ENCODE measurements around the gene ZNF814.
"Not testable (repeated sequence)": the region's sequence is repeated elsewhere in the genome, so short reads cannot be mapped to it uniquely, and the experiment has no call there.

ZNF814 gene

DNA sequence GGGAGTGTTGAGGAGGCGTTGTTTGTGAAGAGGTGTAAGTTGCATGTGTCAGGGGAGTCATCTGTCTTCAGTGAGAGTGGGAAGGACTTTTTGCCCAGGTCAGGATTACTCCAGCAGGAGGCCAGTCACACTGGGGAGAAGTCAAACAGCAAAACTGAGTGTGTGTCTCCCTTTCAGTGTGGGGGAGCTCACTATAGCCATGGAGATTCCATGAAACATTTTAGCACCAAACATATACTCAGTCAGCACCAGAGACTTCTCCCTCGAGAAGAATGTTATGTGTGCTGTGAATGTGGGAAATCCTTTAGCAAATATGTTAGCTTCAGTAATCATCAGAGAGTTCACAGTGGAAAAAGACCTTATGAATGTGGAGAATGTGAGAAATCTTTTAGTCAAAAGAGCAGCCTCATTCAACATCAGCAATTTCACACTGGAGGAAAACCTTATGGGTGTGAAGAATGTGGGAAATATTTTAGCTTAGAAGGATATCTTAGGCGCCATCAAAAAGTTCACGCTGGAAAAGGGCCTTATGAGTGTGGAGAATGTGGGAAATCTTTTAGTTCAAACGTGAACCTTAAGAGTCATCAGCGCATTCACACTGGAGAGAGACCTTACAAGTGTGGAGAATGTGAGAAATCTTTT, 47.6 kb downstream of the ZNF814 start:
- H3K36me3 Mint-ChIP-seq (ENCODE audit: low read depth): peaks cover 66% of the 10 kb centered on the region
- TF ChIP-seq, protein P1, sequence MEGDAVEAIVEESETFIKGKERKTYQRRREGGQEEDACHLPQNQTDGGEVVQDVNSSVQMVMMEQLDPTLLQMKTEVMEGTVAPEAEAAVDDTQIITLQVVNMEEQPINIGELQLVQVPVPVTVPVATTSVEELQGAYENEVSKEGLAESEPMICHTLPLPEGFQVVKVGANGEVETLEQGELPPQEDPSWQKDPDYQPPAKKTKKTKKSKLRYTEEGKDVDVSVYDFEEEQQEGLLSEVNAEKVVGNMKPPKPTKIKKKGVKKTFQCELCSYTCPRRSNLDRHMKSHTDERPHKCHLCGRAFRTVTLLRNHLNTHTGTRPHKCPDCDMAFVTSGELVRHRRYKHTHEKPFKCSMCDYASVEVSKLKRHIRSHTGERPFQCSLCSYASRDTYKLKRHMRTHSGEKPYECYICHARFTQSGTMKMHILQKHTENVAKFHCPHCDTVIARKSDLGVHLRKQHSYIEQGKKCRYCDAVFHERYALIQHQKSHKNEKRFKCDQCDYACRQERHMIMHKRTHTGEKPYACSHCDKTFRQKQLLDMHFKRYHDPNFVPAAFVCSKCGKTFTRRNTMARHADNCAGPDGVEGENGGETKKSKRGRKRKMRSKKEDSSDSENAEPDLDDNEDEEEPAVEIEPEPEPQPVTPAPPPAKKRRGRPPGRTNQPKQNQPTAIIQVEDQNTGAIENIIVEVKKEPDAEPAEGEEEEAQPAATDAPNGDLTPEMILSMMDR (IDR thresholded peaks at IDR 0.05; ENCODE audit: unreplicated experiment in 3 of 3): no peak
- H3K4me3 Mint-ChIP-seq: no peak overlapping the region

DNA sequence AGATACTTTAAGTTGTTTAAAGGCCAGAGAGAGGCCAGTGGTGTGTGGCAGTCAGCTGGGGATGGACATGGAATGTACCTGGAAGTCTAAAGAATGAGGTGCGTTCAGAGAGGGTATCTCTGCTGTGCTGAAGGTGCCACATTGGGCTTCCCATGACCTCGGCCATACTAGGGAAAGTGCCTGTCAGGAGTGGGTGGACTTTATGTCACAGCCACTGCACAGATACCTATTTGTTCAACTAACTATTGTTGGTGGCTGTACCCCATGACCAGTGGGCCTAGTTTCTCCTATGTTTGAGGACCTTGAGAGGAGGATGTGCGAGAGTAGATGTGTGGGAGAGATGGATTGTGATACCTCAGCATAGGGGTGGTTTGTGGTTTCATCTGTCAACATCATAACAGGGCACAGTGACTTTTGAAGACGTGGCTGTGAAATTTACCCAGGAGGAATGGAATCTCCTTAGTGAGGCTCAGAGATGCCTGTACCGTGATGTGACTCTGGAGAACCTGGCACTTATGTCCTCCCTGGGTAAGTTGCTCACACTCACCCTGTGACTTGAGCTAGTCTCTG, 50.1 kb downstream of the ZNF814 start:
- not testable (repeated sequence) for H3K4me3 Mint-ChIP-seq; H3K9me3 Mint-ChIP-seq; H3K27me3 Mint-ChIP-seq (ENCODE audit: low read depth); H3K27ac Mint-ChIP-seq; H3K4me1 Mint-ChIP-seq
- H3K36me3 Mint-ChIP-seq (ENCODE audit: low read depth): peaks cover 53% of the 10 kb centered on the region

More for the DNA sequence above, 47.6 kb downstream of the ZNF814 start:
- H3K27me3 Mint-ChIP-seq (ENCODE audit: low read depth): no peaks in the 10 kb centered on the region
- H3K4me1 Mint-ChIP-seq: no peaks in the 10 kb centered on the region
- no peaks in the 10 kb centered on the region for H3K9me3 Mint-ChIP-seq
- H3K27ac Mint-ChIP-seq: peak overlapping the region in 2 of 3 experiments; percentile 55 to 66

DNA sequence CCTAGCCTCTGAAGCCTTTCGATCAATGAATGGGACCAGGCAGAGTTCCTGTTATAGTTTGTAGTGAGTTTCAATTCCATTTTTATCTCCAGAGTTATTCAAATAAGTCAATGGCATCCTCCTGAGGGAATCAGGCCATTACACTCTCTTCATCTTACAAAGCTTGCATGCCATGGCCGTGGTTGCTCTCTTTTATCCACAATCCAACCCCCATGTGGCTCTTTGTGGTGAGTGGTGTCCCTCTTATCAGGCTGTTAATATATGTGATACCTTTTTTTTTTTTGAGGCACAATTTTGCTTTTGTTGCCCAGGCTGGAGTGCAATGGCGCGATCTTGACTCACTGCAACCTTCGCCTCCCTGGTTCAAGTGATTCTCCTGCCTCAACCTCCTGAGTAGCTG, 51.8 kb downstream of the ZNF814 start:
- H3K36me3 Mint-ChIP-seq (ENCODE audit: low read depth): peaks cover 46% of the 10 kb centered on the region
- not testable (repeated sequence) for H3K9me3 Mint-ChIP-seq; H3K27me3 Mint-ChIP-seq (ENCODE audit: low read depth); H3K4me1 Mint-ChIP-seq; H3K4me3 Mint-ChIP-seq; H3K27ac Mint-ChIP-seq

- peaks cover 53% of the 10 kb centered on the region for H3K36me3 Mint-ChIP-seq (ENCODE audit: low read depth)
- TF ChIP-seq, protein P1 (IDR thresholded peaks at IDR 0.05; ENCODE audit: unreplicated experiment in 3 of 3): peak; percentile 28 to 49 (median 38)
- H3K9me3 Mint-ChIP-seq: no peaks in the 10 kb centered on the region
- peak within 1 kb of the TSS; percentile 92 to 98 (median 98) for H3K27ac Mint-ChIP-seq
- H3K4me1 Mint-ChIP-seq: peaks cover 26% of the 10 kb centered on the region
- H3K27me3 Mint-ChIP-seq (ENCODE audit: low read depth): peaks cover 4% of the 10 kb centered on the region
- H3K4me3 Mint-ChIP-seq: peak within 1 kb of the TSS; percentile 91 to 92 (median 91)
Observed at GRCh38 chr19:57830071-57830602, 58.7 kb downstream of the ZNF814 start, which contains the start of gene ZNF587B. Gene ZNF587B (plus strand): TSS chr19:57830299. CDS start chr19:57830529, 230 bp downstream.

DNA sequence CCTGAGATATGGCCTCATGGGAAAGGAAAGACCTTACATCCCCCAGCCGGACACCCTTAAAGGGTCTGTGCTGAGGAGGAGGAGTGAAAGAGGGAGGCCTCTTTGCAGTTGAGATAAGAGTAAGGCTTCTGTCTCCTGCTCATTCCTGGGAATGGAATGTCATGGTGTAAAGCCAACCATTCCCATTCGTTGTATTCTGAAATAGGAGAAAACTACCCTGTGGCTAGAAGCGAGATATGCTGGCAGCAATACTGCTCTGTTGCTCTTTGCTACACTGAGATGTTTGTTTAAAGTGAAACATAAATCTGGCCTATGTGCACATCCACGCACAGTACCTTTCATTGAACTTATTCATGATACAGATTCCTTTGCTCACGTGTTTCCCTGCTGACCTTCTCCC, 59.5 kb downstream of the ZNF814 start:
- Mint-ChIP-seq H3K4me1 (peaks cover 30% of the 10 kb centered on the region), H3K27ac (peak overlapping the region; percentile 92 to 98 (median 98)), H3K4me3 (peak overlapping the region; percentile 25 to 92 (median 68)), H3K27me3 (ENCODE audit: low read depth) (peaks cover 4% of the 10 kb centered on the region), H3K36me3 (ENCODE audit: low read depth) (peaks cover 57% of the 10 kb centered on the region), H3K9me3 (no peaks in the 10 kb centered on the region)
- TF ChIP-seq, protein P1 (IDR thresholded peaks at IDR 0.05; ENCODE audit: unreplicated experiment in 3 of 3): no peak

GRCh38 chr19:57825511-57825910, 63.3 kb downstream of the ZNF814 start:
- H3K4me1 Mint-ChIP-seq: peaks cover 39% of the 10 kb centered on the region
- peaks cover 2% of the 10 kb centered on the region for H3K9me3 Mint-ChIP-seq
- TF ChIP-seq, protein P1 (IDR thresholded peaks at IDR 0.05; ENCODE audit: unreplicated experiment in 3 of 3): no peak
- H3K4me3 Mint-ChIP-seq: no peak overlapping the region
- no peaks in the 10 kb centered on the region for H3K27me3 Mint-ChIP-seq (ENCODE audit: low read depth)
- peaks cover 64% of the 10 kb centered on the region for H3K36me3 Mint-ChIP-seq (ENCODE audit: low read depth)
- no peak overlapping the region for H3K27ac Mint-ChIP-seq

DNA sequence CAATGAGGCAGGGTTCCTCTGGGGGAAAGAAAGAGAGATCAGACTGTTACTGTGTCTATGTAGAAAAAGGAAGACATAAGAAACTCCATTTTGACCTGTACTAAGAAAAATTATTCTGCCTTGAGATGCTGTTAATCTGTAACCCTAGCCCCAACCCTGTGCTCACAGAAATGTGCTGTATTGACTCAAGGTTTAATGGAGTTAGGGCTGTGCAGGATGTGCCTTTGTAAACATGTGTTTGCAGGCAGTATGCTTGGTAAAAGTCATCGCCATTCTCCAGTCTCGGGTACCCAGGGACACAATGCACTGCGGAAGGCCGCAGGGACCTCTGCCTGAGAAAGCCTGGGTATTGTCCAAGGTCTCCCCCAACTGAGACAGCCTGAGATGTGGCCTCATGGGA, 65.2 kb downstream of the ZNF814 start:
- not testable (repeated sequence) for H3K27me3 Mint-ChIP-seq (ENCODE audit: low read depth); H3K9me3 Mint-ChIP-seq
- peak overlapping the region in 2 of 3 experiments; percentile 60 to 66 for H3K27ac Mint-ChIP-seq
- peaks cover 34% of the 10 kb centered on the region for H3K4me1 Mint-ChIP-seq
- H3K4me3 Mint-ChIP-seq: peak overlapping the region in 1 of 3 experiments; percentile 51
- peaks cover 50% of the 10 kb centered on the region for H3K36me3 Mint-ChIP-seq (ENCODE audit: low read depth)

DNA sequence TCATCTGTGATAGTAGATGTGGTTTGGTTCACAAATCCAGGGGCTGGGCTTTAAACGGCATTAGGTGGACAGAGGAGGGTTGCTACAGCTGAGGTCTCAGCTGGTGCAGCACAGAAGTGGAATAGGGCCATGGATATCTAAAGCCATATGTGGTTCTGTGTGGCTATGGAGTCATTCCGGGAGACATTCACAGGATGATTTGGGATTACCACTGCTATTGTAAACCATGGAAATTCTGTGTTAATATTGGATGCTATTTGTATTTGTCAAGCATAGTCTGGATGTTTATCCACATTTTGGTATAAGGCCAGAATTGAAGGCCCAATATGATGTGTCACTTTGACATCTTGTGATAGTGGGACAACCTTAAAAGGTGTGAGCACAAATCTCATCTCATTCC, 65.7 kb downstream of the ZNF814 start:
- Mint-ChIP-seq H3K4me3 (peak overlapping the region in 2 of 3 experiments; percentile 27 to 51), H3K27ac (peak overlapping the region in 2 of 3 experiments; percentile 60 to 66), H3K36me3 (ENCODE audit: low read depth) (peaks cover 49% of the 10 kb centered on the region), H3K4me1 (peaks cover 38% of the 10 kb centered on the region)
- H3K27me3 Mint-ChIP-seq (ENCODE audit: low read depth); H3K9me3 Mint-ChIP-seq: not testable (repeated sequence)

GRCh38 chr19:57821501-57821900, 67.3 kb downstream of the ZNF814 start:
- Mint-ChIP-seq H3K4me3 (peak overlapping the region; percentile 94 to 99 (median 98)), H3K36me3 (ENCODE audit: low read depth) (peaks cover 39% of the 10 kb centered on the region)

GRCh38 chr19:57821095-57821494, 67.7 kb downstream of the ZNF814 start:
- not testable (repeated sequence) for H3K27me3 Mint-ChIP-seq (ENCODE audit: low read depth); H3K9me3 Mint-ChIP-seq
- H3K27ac Mint-ChIP-seq: peak overlapping the region in 1 of 3 experiments; percentile 96
- H3K4me1 Mint-ChIP-seq: peaks cover 42% of the 10 kb centered on the region
- H3K4me3 Mint-ChIP-seq: peak overlapping the region; percentile 94 to 99 (median 98)
- peaks cover 36% of the 10 kb centered on the region for H3K36me3 Mint-ChIP-seq (ENCODE audit: low read depth)

More at GRCh38 chr19:57821501-57821900, 67.3 kb downstream of the ZNF814 start:
- H3K27me3 Mint-ChIP-seq (ENCODE audit: low read depth); H3K9me3 Mint-ChIP-seq; H3K27ac Mint-ChIP-seq: not testable (repeated sequence)
- peaks cover 38% of the 10 kb centered on the region for H3K4me1 Mint-ChIP-seq
